ENCODE measurements around the gene RBP4.

GRCh38 chr10:93554316-93554663 lies 46.7 kb downstream of the RBP4 start:
- TF ChIP-seq POLR2A (IDR thresholded peaks at IDR 0.05; ENCODE audit: low read length) (no peak), GATA1 (IDR thresholded peaks at IDR 0.05; ENCODE audit: low read depth, low read length) (no peak)
